ENCODE measurements around the gene VAV3. TPM values are rescaled to one million over a fixed set of nuclear protein-coding genes. Genes with fewer than 3 reads are reported as not detected.

Gene VAV3
- total RNA-seq, 4 donors from 2014 or later = 44.1 to 123 (median 111) TPM

DNA sequence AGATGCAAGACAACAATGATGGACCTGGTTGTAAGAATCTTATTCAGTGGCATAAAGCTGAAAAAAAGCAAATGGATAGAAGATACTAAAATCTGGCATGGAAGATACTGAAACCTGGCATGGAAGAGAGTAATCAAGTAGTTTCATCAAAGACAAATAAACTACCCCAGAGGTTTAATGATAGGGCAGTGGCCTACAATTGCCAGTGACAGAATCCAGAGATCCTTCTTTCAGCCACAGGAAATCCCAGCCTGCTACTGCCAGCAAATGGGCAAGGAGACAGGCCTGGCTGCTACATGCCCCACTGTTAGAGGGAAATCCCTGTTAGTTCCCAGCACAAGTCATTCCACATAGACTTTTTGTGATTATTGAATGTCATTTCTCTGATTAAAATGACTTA, 409.4 kb downstream of the VAV3 start:
- H3K36me3 ChIP-seq = no peaks in the 10 kb centered on the region
- intact Hi-C loops (cut with DNase I; ENCODE audit: low total_unique reads) = no loop called here
- in situ Hi-C loops (cut with MboI; ENCODE audit: low pct_ligation_motif_present in 1 of 4, low pct_unique_long_range_greater_than_20kb in 1 of 4, low sequenced_read_pairs in 3 of 4) = no loop called here
- H3K27me3 ChIP-seq = no peaks in the 10 kb centered on the region
- no peak overlapping the region for H3K27ac ChIP-seq
- TF ChIP-seq EP300 (IDR thresholded peaks at IDR 0.05; ENCODE audit: low read depth) (no peak), POLR2A (IDR thresholded peaks at IDR 0.05) (no peak), POLR2AphosphoS5 (IDR thresholded peaks at IDR 0.05) (no peak)
- TF ChIP-seq, protein P1, sequence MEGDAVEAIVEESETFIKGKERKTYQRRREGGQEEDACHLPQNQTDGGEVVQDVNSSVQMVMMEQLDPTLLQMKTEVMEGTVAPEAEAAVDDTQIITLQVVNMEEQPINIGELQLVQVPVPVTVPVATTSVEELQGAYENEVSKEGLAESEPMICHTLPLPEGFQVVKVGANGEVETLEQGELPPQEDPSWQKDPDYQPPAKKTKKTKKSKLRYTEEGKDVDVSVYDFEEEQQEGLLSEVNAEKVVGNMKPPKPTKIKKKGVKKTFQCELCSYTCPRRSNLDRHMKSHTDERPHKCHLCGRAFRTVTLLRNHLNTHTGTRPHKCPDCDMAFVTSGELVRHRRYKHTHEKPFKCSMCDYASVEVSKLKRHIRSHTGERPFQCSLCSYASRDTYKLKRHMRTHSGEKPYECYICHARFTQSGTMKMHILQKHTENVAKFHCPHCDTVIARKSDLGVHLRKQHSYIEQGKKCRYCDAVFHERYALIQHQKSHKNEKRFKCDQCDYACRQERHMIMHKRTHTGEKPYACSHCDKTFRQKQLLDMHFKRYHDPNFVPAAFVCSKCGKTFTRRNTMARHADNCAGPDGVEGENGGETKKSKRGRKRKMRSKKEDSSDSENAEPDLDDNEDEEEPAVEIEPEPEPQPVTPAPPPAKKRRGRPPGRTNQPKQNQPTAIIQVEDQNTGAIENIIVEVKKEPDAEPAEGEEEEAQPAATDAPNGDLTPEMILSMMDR (IDR thresholded peaks at IDR 0.05) = no peak
- H3K4me3 ChIP-seq = no peak overlapping the region
- no peaks in the 10 kb centered on the region for H3K4me1 ChIP-seq
- no peaks in the 10 kb centered on the region for H3K9me3 ChIP-seq
- DNase-seq = no peak

DNA sequence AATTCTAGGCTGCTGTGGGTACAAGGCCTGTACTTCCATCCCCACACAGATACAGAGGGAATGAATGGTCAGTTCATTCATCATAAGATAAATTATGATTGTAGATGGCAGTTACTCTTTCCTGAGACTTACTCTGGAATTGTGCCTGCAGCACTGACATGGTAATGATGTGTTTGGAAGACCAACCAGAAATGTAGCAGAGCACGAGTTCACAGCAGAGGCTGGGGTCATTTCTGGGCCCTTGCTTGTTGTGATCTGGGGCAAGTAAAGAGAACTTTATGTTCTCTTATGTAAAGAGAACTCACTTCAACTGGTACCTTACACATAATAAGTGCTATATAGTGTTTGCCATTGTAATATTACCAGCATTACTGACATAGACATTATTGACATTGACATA, 412.2 kb downstream of the VAV3 start:
- TF ChIP-seq EP300 (IDR thresholded peaks at IDR 0.05; ENCODE audit: low read depth) = no peak
- no peak for TF ChIP-seq POLR2AphosphoS5 (IDR thresholded peaks at IDR 0.05)
- no peaks in the 10 kb centered on the region for H3K27me3 ChIP-seq
- H3K36me3 ChIP-seq = no peaks in the 10 kb centered on the region
- no peaks in the 10 kb centered on the region for H3K4me1 ChIP-seq
- 71% methylated on average over 1 of the region's 1 CpG; no CpG with 5 or more reads in 1 of the 2 donors for WGBS, 2 donors (ENCODE audit: low coverage in 1 of 2)
- H3K4me3 ChIP-seq = no peak overlapping the region
- intact Hi-C loops (cut with DNase I; ENCODE audit: low total_unique reads) (no loop called here), in situ Hi-C loops (cut with MboI; ENCODE audit: low pct_ligation_motif_present in 1 of 4, low pct_unique_long_range_greater_than_20kb in 1 of 4, low sequenced_read_pairs in 3 of 4) (no loop called here)
- H3K9me3 ChIP-seq = no peaks in the 10 kb centered on the region
- DNase-seq = no peak
- no peak overlapping the region for H3K27ac ChIP-seq

DNA sequence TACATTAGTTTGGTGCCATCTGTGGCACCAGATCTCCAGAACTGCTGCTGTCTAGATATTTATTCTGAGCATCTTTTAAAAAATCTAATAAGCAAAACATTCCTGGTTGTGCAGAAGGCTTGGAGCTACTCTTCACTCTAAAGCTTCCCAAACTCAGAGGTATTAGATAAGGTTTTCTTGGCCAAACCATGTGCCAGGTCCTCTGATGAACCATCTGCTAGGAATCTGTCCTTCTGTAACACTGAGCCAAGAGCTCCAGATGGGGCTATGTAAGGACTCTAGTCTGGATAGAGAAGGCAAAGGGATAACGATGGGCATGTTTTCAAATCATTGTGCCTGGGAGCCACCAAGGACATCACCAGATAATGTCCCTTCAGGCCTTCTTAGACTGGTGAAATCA, 413.5 kb downstream of the VAV3 start:
- in situ Hi-C loops (cut with MboI; ENCODE audit: low pct_ligation_motif_present in 1 of 4, low pct_unique_long_range_greater_than_20kb in 1 of 4, low sequenced_read_pairs in 3 of 4) = no loop called here
- H3K4me3 ChIP-seq = no peak overlapping the region
- 94 to 100% methylated on average over 1 of the region's 1 CpG for WGBS, 2 donors (ENCODE audit: low coverage in 1 of 2)
- DNase-seq = no peak
- H3K27ac ChIP-seq = no peak overlapping the region
- no peaks in the 10 kb centered on the region for H3K4me1 ChIP-seq
- intact Hi-C loops (cut with DNase I; ENCODE audit: low total_unique reads) = no loop called here
- no peaks in the 10 kb centered on the region for H3K27me3 ChIP-seq
- no peaks in the 10 kb centered on the region for H3K36me3 ChIP-seq
- TF ChIP-seq EP300 (IDR thresholded peaks at IDR 0.05; ENCODE audit: low read depth) (no peak), POLR2AphosphoS5 (IDR thresholded peaks at IDR 0.05) (no peak), POLR2A (IDR thresholded peaks at IDR 0.05) (no peak)
- TF ChIP-seq, protein P1 (IDR thresholded peaks at IDR 0.05) = no peak
- no peaks in the 10 kb centered on the region for H3K9me3 ChIP-seq

DNA sequence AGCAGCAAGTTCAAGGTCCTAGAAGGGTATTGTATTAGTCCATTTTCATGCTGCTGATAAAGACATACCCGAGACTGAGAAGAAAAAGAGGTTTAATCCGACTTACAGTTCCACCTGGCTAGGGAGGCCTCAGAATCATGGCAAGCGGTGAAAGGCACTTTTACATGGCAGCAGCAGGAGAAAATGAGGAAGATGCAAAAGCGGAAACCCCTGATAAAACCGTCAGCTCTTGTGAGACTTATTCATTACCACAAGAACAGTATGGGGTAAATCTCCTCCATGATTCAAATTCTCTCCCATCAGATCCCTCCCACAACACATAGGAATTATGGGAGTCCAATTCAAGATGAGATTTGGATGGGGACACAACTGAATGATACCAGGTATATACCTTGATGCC, 414.6 kb downstream of the VAV3 start:
- TF ChIP-seq POLR2AphosphoS5 (IDR thresholded peaks at IDR 0.05) = no peak
- TF ChIP-seq EP300 (IDR thresholded peaks at IDR 0.05; ENCODE audit: low read depth) = no peak
- TF ChIP-seq, protein P1 (IDR thresholded peaks at IDR 0.05) = no peak
- TF ChIP-seq POLR2A (IDR thresholded peaks at IDR 0.05) = no peak
- no peak overlapping the region for H3K4me3 ChIP-seq
- H3K4me1 ChIP-seq = no peaks in the 10 kb centered on the region
- intact Hi-C loops (cut with DNase I; ENCODE audit: low total_unique reads) = no loop called here
- H3K27me3 ChIP-seq = no peaks in the 10 kb centered on the region
- DNase-seq = no peak
- in situ Hi-C loops (cut with MboI; ENCODE audit: low pct_ligation_motif_present in 1 of 4, low pct_unique_long_range_greater_than_20kb in 1 of 4, low sequenced_read_pairs in 3 of 4) = no loop called here
- H3K36me3 ChIP-seq = no peaks in the 10 kb centered on the region
- no peaks in the 10 kb centered on the region for H3K9me3 ChIP-seq
- no peak overlapping the region for H3K27ac ChIP-seq
- WGBS, 2 donors (ENCODE audit: low coverage in 1 of 2) = 90 to 95% methylated on average over 3 to 5 of the region's 5 CpGs

DNA sequence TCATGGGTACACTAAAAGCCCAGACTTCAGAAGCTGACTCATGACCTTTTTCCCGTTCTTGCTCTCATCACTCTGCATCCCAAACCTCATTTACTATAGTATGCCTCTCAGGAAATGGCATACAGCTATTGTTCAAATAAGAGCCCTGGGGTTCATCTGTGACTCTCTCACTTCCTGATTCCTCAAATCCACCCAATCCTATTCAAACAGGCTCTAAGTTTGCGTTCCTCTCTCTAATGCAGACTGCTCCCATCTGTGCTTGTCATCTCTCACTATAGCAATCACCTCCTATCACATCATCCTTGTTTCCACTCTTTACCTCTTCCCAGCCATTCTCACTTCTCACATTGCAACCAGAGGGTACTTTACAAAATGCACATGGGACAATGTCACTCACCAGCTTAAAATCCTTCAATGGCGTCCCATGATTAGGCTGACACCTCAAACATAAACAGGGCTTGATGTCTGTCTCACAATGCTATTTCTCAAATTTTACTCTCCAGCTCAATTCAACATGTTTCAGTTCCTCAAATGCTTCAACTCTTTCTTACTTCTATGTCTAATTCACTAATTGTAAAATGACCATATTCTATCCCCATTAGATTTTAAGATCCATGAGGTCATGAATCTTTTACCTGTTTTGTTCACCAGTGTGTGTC, 415.7 kb downstream of the VAV3 start:
- no peaks in the 10 kb centered on the region for H3K36me3 ChIP-seq
- in situ Hi-C loops (cut with MboI; ENCODE audit: low pct_ligation_motif_present in 1 of 4, low pct_unique_long_range_greater_than_20kb in 1 of 4, low sequenced_read_pairs in 3 of 4) = loop anchor here in 1 of 4 donors (25.0 kb wide), 1 partner anchor 188 kb away; no protein-coding TSS in a partner anchor
- no peak for DNase-seq
- no peaks in the 10 kb centered on the region for H3K27me3 ChIP-seq
- no peaks in the 10 kb centered on the region for H3K4me1 ChIP-seq
- intact Hi-C loops (cut with DNase I; ENCODE audit: low total_unique reads) = no loop called here
- no peaks in the 10 kb centered on the region for H3K9me3 ChIP-seq
- H3K4me3 ChIP-seq = no peak overlapping the region
- H3K27ac ChIP-seq = no peak overlapping the region
- TF ChIP-seq POLR2A (IDR thresholded peaks at IDR 0.05) = no peak
- 78 to 81% methylated on average over 3 of the region's 3 CpGs for WGBS, 2 donors (ENCODE audit: low coverage in 1 of 2)

All from transverse colon (tissue), 4 donors.